SH-SY5Y (cell line): ENCODE data around the gene AKAIN1.

ENCODE experiments used
- GATA2 ChIP-seq: IDR thresholded peaks from 2 replicates; pipeline ENCODE4 v1.6.1; 2011; ENCODE audit warnings: mild to moderate bottlenecking, low read depth, low read length
- GATA3 ChIP-seq: IDR thresholded peaks from 2 replicates; pipeline ENCODE4 v1.6.1; 2011; ENCODE audit warnings: low read depth, mild to moderate bottlenecking, low read length, moderate library complexity

DNA sequence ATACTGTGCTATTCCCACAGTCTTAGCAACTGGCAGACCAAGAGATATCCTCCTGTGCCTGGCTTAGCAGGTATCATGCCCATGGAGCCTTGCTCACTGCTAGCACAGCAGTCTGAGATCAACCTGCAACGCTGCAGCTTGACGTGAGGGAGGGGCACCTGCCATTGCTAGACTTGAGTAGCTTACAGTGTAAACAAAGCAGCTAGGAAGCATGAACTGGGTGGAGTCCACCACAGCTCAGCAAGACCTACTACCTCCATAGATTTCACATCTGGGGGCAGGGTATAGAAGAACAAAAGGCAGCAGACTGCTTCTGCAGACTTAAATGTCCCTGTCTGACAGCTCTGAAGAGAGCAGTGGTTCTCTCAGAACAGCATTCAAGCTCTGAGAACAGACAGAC lies 74.8 kb downstream of the AKAIN1 start:
- TF ChIP-seq GATA2 (no peak), GATA3 (no peak)
